Activated CD4-positive, alpha-beta memory T cell treated with anti-CD3 and anti-CD28 coated beads for 36 hours (primary cell): ENCODE data around the gene MYO1E. TPM values are rescaled to one million over a fixed set of nuclear protein-coding genes. Genes with fewer than 3 reads are reported as not detected.

Experiments used
- CTCF ChIA-PET: fragments of 350-600 bp; sonication (Branson Sonifier 250); formaldehyde crosslinking; loops from one replicate; lab custom pipeline; 2021; ENCODE audit warnings: antibody characterized with exemption, inconsistent platforms; lab: Charles Lee
- POLR2A ChIA-PET: fragments of 350-600 bp; sonication (Branson Sonifier 250); formaldehyde crosslinking; loops from one replicate; lab custom pipeline; 2021; ENCODE audit warnings: antibody characterized with exemption; lab: Charles Lee
- DNase-seq: peaks from one replicate; pipeline ENCODE4 v3.0.0-alpha.2; 2020
- H3K27ac Mint-ChIP-seq: one replicate; pipeline ENCODE4 v1.8.0; 2021; ENCODE audit warnings: mixed read lengths
- H3K27me3 Mint-ChIP-seq: one replicate; pipeline ENCODE4 v1.8.0; 2021; ENCODE audit warnings: mixed read lengths
- H3K36me3 Mint-ChIP-seq: one replicate; pipeline ENCODE4 v1.8.0; 2021; ENCODE audit warnings: mixed read lengths
- H3K4me1 Mint-ChIP-seq: one replicate; pipeline ENCODE4 v1.8.0; 2021; ENCODE audit warnings: low read depth, mixed read lengths
- H3K4me3 Mint-ChIP-seq: one replicate; pipeline ENCODE4 v1.8.0; 2021; ENCODE audit warnings: mild to moderate bottlenecking, mixed read lengths
- H3K9me3 Mint-ChIP-seq: one replicate; pipeline ENCODE4 v1.8.0; 2021; ENCODE audit warnings: mixed read lengths
- intact Hi-C: fragments of 100-400 bp; cut with micrococcal nuclease; formaldehyde crosslinking; loops from one replicate; pipeline ENCODE4 v1.15.1; 2023
- total RNA-seq, 2 experiments: library from RNA; stranded (reverse); gene quantifications; one replicate each; pipeline ENCODE4 v1.2.3, GENCODE V29; 2021

Gene MYO1E
- total RNA-seq = 1 to 10 TPM; 5.1 to 5.8 TPM

DNA sequence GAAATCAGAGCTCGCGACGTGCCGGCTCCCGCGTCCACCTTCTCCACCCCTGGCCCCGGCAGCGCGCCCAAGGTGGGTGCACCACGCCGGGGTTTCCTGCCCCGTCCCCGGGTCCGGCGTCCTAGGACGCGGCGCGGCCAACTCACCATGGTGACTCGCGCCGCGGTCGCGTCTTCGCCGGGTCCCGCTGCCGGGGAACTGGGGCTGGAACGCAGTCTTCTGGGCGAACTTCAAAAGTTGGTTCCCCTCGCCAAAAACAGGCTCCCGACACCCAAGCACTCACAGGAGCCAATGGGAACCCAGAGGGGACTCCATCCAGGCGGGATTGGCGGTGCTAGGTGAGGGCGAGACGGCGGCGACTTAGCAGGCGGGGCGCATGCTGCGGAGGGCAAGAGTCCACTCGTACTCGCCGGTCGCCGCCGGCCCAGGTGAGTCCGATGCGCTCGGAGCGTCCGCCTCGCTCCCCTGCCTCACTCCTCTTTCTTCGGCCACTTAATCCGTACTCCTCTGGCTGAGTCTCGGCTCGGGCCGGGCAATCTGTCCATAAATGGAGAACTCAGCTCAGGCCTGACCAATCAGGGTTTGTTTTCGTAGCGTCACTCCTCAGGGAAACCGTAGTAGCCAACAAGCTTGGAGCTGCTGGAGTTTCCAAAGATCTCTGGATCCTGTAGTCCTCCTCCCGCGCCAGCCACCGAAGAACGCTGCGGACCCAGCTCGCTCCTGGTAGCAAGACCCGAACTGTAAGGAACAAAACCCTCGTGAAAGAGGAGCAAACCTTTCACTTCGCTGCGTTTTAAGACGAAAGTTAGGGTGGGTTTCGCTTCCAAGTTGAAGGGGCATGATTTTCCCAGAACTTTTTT, at the start of gene MYO1E:
Gene MYO1E, minus strand, starts transcription at position 520 of the 860 bp plus-strand sequence. Its CDS starts 371 bp downstream, at position 149.
- Mint-ChIP-seq H3K4me1 (peaks cover 18% of the 10 kb centered on the region), H3K27ac (peak within 1 kb of the TSS; percentile 38), H3K4me3 (peak within 1 kb of the TSS; percentile 79), H3K36me3 (peaks cover 2% of the 10 kb centered on the region), H3K9me3 (no peaks in the 10 kb centered on the region), H3K27me3 (peaks cover 40% of the 10 kb centered on the region)
- CTCF ChIA-PET = no interaction called here
- DNase-seq = peak; percentile 25
- POLR2A ChIA-PET = no interaction called here
- intact Hi-C loops = no loop called here

DNA sequence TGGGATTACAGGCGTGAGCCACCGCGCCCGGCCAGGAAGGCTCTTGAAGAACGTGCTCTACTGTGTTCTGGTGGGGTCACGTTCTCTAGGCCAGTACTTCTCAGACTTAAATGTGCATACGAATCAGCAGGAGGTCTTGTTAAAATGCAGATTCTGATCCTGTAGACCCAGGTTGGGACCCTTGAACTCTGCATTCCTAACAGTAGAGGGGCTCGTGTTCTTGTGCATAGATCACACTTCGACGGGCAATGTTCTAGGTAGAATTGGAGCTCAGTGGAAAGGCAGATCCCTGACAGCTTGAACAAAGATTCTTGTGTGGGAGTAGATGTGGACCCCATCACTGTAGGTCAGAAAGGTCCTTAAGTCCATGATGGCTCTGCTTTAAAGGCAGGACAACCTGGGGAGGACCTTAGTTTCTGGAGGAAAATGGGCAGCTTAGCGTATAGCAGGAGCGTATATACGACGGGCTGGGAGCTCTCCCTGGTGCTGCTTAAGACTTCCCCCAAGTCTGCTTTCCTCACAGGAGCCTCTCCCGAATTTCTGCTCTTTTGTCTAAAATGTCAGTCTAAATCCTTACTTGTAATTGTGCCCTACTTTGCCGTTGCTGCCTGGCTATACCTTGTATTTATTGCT, 48.4 kb upstream of the MYO1E start:
- CTCF ChIA-PET = interaction anchor here (0.9 kb wide), 1 partner anchor 79 kb away, joined by 3 read pairs; no protein-coding TSS in a partner anchor
- H3K36me3 Mint-ChIP-seq = no peaks in the 10 kb centered on the region
- DNase-seq = no peak
- intact Hi-C loops = no loop called here
- no peak overlapping the region for H3K27ac Mint-ChIP-seq
- POLR2A ChIA-PET = no interaction called here
- no peak overlapping the region for H3K4me3 Mint-ChIP-seq
- peaks cover 5% of the 10 kb centered on the region for H3K4me1 Mint-ChIP-seq
- H3K9me3 Mint-ChIP-seq = no peaks in the 10 kb centered on the region
- H3K27me3 Mint-ChIP-seq = peaks cover 21% of the 10 kb centered on the region

DNA sequence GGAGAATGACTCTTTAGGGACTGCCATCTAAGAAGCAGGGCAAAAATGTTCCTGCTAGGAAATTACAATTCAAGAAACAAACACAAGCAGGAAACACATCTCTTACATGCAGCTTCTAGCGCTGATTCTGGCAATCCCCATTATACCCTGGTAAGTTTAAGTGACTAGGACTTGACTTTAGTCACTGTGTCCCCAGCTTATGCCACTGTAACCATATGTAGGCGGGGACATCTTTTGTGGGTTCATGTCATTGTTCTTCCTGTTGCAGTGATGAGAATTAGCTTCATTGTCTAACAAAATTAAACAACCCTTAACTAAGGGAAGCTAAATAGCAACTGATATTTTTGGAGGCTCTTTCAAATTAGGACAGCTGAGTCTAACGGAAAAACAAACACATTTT, 47.4 kb upstream of the MYO1E start:
- no peak for DNase-seq
- ChIA-PET CTCF (no interaction called here), POLR2A (no interaction called here)
- no peaks in the 10 kb centered on the region for H3K9me3 Mint-ChIP-seq
- H3K27me3 Mint-ChIP-seq = peaks cover 26% of the 10 kb centered on the region
- no peak overlapping the region for H3K4me3 Mint-ChIP-seq
- peaks cover 5% of the 10 kb centered on the region for H3K4me1 Mint-ChIP-seq
- no peaks in the 10 kb centered on the region for H3K36me3 Mint-ChIP-seq
- intact Hi-C loops = no loop called here
- no peak overlapping the region for H3K27ac Mint-ChIP-seq

DNA sequence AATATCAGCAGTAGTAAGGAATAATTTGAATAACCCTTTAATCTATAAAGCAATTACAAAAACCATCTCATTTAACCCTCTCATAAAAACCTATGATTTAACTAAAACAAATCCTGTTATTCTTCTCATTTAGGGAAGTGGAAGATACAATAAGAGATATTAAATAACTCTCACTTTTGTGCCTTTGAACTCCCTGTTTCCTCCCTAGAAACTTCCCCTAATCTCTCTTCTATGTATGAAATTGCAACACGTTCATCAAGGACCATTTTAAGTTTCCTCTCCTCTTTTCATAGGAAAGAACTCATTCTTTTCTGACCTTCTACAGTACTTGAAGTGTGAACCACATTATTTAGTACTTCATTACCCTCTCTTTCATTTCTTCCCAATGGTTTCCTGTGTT, 46.5 kb upstream of the MYO1E start:
- ChIA-PET POLR2A (no interaction called here), CTCF (no interaction called here)
- intact Hi-C loops = no loop called here
- Mint-ChIP-seq H3K9me3 (no peaks in the 10 kb centered on the region), H3K36me3 (no peaks in the 10 kb centered on the region), H3K4me3 (no peak overlapping the region), H3K4me1 (peaks cover 5% of the 10 kb centered on the region), H3K27me3 (peaks cover 19% of the 10 kb centered on the region), H3K27ac (no peak overlapping the region)
- DNase-seq = no peak

DNA sequence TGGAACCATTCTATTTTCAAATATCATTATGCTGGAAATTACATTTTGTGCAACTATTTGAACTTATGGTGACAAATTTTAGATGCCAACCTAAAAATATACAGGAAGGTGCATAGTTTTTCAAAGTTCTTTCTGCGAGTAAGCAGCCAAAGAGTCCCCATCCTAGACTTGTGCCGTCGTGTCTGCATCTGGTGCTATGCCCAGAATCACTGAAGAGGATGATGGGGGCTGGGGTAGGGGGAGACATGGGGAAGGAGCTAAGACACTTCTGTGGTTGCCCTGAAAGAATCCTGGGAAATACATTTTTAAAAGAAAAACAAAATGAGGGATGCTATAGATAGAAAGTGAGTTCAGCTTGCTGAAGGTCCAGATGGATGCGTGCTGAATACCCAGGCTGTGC, 44.1 kb upstream of the MYO1E start:
- Mint-ChIP-seq H3K27me3 (peaks cover 14% of the 10 kb centered on the region), H3K4me1 (peaks cover 17% of the 10 kb centered on the region), H3K27ac (no peak overlapping the region), H3K36me3 (no peaks in the 10 kb centered on the region), H3K4me3 (no peak overlapping the region), H3K9me3 (no peaks in the 10 kb centered on the region)
- ChIA-PET CTCF (interaction anchor here (1.9 kb wide), 1 partner anchor 242 kb away, joined by 5 read pairs; no protein-coding TSS in a partner anchor), POLR2A (no interaction called here)
- intact Hi-C loops = no loop called here
- no peak for DNase-seq

DNA sequence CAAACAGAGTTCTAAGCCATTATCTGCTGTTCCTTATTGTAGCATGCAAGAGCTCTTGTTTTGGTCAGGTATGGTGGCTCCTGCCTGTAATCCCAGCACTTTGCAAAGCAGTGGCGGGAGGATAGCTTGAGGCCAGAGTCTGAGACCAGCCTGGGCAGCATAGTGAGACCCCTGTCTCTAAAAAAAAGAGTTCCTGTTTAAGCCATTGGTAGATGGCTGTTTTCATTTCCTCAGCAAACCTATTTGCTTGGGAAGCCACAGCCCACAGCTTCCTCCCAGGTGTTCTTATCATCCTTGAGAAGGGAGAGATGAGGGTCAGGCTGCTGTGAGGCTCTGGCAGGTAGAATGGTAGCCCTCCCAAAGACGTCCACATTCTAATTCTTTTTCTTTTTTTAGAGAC, 40.9 kb upstream of the MYO1E start:
- H3K9me3 Mint-ChIP-seq = no peaks in the 10 kb centered on the region
- no peaks in the 10 kb centered on the region for H3K36me3 Mint-ChIP-seq
- H3K27me3 Mint-ChIP-seq = peaks cover 23% of the 10 kb centered on the region
- intact Hi-C loops = no loop called here
- DNase-seq = no peak
- ChIA-PET POLR2A (interaction anchor here (0.6 kb wide), 1 partner anchor 10 kb away, joined by 4 read pairs; no protein-coding TSS in a partner anchor), CTCF (no interaction called here)
- no peak overlapping the region for H3K27ac Mint-ChIP-seq
- H3K4me3 Mint-ChIP-seq = no peak overlapping the region
- H3K4me1 Mint-ChIP-seq = peaks cover 12% of the 10 kb centered on the region

DNA sequence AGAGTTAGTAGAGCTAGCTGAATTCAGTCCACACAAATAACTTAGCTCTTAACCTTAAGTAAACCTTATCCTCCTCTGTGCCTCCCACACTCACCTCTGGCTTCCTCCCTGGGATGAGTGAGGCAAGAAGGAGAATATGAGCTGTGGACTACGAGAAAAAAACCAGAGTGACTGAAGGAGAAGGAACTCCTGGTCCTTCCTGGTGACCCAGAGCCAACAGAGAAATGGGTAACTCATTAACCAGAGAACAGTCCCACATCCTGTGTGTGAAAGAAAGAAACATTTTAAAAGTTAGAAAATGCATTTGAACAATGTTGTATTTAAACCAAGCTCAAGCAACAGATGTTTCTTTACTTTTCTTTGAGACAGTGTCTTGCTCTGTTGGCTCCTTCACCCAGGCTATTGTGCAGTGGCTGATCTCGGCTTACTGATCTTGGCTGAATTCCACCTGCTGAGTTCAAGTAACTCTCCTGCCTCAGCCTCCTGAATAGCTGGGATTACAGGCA, 37.8 kb upstream of the MYO1E start:
- H3K4me1 Mint-ChIP-seq = peaks cover 12% of the 10 kb centered on the region
- POLR2A ChIA-PET = no interaction called here
- peaks cover 13% of the 10 kb centered on the region for H3K27me3 Mint-ChIP-seq
- CTCF ChIA-PET = interaction anchor here (0.5 kb wide), 1 partner anchor 90 kb away, joined by 3 read pairs; no protein-coding TSS in a partner anchor
- intact Hi-C loops = no loop called here
- H3K9me3 Mint-ChIP-seq = no peaks in the 10 kb centered on the region
- no peak overlapping the region for H3K4me3 Mint-ChIP-seq
- no peaks in the 10 kb centered on the region for H3K36me3 Mint-ChIP-seq
- DNase-seq = no peak
- no peak overlapping the region for H3K27ac Mint-ChIP-seq

DNA sequence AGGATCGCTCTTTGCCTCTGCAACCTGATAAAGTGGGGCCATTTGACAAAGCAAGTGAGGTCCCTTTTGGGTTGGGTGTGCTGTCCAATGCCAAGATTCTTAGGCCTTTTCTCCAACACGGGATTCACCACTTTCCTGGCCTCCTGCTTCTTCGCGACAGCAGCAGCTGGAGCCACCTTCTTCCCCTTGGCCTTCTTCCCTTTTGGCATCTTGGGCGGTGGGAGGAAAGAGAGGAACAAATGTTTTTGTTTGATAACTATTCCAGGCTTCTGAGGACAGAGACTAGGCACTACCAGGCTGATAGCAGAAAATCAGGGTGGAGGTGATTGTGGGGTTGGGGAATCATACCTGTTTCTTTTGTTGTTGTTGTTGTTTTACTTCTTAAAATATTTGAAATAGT, 35.3 kb upstream of the MYO1E start:
- no peaks in the 10 kb centered on the region for H3K36me3 Mint-ChIP-seq
- H3K27ac Mint-ChIP-seq = no peak overlapping the region
- no peaks in the 10 kb centered on the region for H3K9me3 Mint-ChIP-seq
- POLR2A ChIA-PET = no interaction called here
- CTCF ChIA-PET = no interaction called here
- H3K27me3 Mint-ChIP-seq = peaks cover 9% of the 10 kb centered on the region
- no peak for DNase-seq
- intact Hi-C loops = no loop called here
- H3K4me3 Mint-ChIP-seq = no peak overlapping the region
- H3K4me1 Mint-ChIP-seq = peaks cover 4% of the 10 kb centered on the region

DNA sequence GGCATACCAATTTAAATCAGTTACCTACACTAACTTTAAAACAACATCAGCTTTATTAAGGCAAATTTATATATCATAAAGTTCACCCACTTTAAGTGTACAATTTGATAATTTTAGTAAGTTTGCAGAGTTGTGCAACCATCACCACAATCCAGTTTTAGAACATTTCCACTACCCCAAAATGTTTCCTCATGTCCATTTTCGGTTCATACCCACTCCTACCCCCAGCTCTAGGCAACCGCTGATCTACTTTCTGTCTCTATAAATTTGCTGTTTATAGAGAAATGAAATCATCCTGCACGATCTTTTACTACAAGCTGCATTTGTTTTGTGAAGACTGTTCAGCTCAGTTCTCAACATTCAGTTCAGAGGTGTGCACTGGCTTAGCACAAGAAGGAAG, 33.8 kb upstream of the MYO1E start:
- Mint-ChIP-seq H3K4me1 (no peaks in the 10 kb centered on the region), H3K9me3 (no peaks in the 10 kb centered on the region), H3K27ac (no peak overlapping the region), H3K27me3 (peaks cover 9% of the 10 kb centered on the region), H3K4me3 (no peak overlapping the region), H3K36me3 (no peaks in the 10 kb centered on the region)
- no peak for DNase-seq
- intact Hi-C loops = no loop called here
- ChIA-PET CTCF (no interaction called here), POLR2A (no interaction called here)

DNA sequence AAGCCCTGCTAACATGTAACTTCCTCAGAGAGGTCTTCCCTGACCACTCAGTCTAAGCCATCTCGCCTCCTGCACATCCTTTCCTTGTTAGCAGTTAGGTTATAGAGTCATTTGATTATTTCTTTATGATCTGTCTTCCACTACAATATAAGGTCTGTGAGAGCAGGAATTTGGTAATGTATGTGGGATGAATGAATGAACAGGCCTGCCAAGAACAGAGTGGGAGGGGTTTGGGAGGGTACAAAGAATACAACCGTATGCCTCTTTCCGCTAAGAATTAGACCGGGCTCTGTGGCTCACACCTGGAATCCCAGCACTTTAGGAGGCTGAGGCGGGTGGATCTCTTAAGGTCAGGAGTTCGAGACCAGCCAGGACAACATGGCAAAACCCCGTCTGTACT, 32.4 kb upstream of the MYO1E start:
- Mint-ChIP-seq H3K4me3 (no peak overlapping the region), H3K9me3 (no peaks in the 10 kb centered on the region), H3K36me3 (no peaks in the 10 kb centered on the region), H3K27me3 (peaks cover 4% of the 10 kb centered on the region), H3K27ac (no peak overlapping the region), H3K4me1 (no peaks in the 10 kb centered on the region)
- no peak for DNase-seq
- intact Hi-C loops = no loop called here
- CTCF ChIA-PET = interaction anchor here (1.1 kb wide), 1 partner anchor 158 kb away, joined by 4 read pairs; no protein-coding TSS in a partner anchor
- POLR2A ChIA-PET = no interaction called here

DNA sequence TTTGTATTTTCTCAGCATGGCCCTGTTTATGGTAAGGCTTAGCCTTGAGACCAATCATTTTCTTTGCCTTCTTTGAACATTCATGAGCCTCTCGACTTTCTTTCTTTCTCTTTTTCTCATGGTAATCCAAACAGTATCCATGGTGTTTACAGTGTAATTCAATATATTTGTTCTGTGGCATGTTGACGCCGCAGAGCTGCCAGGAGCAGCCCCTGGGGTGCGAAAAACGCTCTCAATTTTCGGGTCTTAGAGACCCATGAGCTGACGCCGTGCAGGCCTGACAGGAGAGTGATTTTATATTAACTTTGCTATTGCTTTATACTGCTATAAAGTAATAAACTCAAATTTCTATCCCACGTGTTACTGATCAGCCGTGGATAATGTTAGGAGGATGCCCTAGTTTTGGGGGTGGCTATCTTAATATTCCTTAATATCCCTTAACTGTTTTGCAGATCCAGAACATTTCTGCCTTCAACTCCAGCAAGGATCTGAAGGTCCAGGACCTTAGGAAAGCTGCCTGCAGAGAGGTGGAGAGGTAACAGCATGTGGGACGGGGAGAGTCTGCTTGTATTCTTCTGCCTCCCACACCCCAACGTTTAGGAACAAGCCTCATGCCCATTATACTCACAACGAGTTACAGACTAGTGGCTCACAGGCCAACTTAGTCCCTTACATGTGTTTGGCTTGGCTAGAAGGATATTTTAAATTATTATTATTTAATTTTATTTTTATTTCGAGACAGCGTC, 29.3 kb upstream of the MYO1E start:
- Mint-ChIP-seq H3K36me3 (no peaks in the 10 kb centered on the region), H3K27me3 (peaks cover 6% of the 10 kb centered on the region), H3K9me3 (no peaks in the 10 kb centered on the region), H3K27ac (no peak overlapping the region), H3K4me3 (no peak overlapping the region), H3K4me1 (no peaks in the 10 kb centered on the region)
- no peak for DNase-seq
- CTCF ChIA-PET = no interaction called here
- POLR2A ChIA-PET = no interaction called here
- intact Hi-C loops = no loop called here
